Activated CD4-positive, alpha-beta T cell treated with anti-CD3 and anti-CD28 coated beads, Interleukin-2, amount 50 U/mL, for 16 hours (primary cell): ENCODE measurements around the gene UVSSA.
"Not testable (repeated sequence)": the region's sequence is repeated elsewhere in the genome, so short reads cannot be mapped to it uniquely, and the experiment has no call there.

Source experiments
- DNase-seq: peaks from one replicate; pipeline ENCODE4 v3.0.0-alpha.2; 2020

Gene UVSSA

DNA sequence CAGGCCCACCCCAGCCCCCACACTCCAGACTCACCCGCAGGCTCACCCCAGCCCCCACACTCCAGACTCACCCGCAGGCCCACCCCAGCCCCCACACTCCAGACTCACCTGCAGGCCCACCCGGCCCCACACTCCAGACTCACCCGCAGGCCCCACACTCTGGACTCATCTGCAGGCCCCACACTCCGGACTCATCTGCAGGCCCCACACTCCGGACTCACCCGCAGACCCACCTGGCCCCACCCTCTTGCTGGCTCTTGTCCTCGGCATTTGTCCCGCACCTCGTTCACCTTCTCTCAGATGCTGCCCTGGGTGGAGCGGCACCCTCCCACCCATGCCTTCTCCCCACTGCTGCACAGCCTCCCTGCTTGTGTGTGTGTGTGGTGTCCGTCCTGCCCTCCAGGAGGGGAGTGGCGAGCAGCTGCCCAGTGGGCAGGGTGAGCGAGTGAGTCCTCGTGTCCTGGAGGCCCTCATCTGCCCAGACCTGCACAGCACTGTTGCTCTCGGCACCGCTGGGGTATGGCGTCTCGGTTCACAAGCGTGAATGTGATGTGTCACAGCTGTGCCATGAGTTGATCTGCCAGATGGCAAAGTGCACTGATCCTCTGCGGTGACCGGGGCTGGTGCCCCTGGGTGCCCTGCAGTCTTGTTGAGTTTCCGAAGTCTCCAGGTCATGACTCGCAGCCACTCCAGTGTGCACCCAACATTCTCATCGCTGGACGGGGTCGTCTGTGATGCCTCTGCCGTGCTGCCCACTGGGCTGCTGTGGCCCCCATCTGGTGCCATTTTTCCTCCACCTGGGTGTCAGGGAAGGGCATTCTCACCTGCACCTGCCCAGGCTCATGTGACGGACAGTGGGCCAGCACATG, 29.6 kb upstream of the UVSSA start:
- no peak for DNase-seq

DNA sequence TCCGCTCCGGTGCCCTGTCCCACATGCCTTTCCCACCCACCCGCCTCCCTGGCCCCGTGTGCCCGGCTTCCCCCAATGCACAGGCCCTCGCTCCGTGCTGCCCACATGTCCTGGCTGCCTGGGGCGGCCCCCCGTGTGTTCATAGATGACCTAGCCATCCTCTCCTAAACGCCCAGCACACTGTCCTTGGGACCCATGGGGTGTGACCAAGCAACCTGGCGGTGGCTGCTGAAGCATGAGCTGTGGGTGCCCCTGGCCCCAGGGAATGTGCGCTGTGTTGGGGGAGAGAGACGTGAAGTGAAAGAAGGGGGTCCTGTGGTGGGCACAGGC, 29.0 kb upstream of the UVSSA start:
- no peak for DNase-seq

DNA sequence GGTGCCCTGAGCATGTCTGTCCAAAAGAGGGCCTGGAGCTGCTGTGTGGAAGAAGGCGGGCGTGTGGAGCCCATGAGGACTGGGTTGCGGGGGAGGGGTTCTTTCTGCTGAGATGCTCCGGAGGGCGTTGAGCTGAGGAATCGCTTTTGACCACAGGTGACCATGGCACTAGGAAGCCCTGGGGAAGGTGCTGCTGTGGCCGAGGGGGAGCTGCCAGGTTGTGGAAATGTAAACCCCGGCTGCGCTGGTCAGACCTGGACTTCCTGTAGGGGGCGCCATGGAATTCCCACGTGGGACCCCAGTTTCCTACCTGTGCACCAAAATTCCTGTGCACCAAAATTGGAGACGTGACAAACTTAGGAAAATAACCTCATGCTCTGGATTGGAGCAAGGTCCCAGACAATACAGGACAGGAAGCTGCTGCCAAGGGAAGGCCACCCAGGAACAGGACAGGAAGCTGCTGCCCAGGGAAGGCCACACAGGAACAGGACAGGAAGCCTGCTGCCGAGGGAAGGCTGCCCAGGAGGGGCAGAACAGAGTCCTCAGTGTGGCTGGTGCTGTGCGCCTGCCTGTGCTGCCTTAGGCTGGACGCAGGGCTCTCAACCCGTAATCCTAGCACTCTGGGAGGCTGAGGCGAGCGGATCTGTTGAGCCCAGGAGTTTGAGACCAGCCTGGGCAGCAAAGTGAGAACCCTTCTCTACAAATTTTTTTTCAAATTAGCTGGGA, 28.4 kb upstream of the UVSSA start:
- no peak for DNase-seq

DNA sequence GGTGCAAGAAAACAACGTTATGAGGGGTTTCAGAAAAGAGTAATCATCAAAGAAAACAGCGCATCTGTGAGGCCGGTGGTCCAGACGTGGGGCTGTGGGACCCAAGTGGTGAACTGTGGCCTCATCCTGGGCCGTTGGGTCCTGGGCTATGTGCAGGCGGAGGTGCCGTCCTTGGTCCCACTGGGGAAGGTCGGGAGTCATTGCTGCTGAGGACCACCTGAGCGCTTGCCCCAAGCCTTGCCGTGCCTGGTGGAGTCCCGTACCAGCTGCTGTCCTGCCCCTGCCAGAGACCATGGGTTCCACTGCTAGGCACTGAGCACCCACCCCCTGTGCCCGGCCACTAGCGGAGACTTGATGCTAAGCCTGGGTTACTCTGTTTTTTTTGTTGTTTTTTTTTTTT, 25.5 kb upstream of the UVSSA start:
- no peak for DNase-seq

DNA sequence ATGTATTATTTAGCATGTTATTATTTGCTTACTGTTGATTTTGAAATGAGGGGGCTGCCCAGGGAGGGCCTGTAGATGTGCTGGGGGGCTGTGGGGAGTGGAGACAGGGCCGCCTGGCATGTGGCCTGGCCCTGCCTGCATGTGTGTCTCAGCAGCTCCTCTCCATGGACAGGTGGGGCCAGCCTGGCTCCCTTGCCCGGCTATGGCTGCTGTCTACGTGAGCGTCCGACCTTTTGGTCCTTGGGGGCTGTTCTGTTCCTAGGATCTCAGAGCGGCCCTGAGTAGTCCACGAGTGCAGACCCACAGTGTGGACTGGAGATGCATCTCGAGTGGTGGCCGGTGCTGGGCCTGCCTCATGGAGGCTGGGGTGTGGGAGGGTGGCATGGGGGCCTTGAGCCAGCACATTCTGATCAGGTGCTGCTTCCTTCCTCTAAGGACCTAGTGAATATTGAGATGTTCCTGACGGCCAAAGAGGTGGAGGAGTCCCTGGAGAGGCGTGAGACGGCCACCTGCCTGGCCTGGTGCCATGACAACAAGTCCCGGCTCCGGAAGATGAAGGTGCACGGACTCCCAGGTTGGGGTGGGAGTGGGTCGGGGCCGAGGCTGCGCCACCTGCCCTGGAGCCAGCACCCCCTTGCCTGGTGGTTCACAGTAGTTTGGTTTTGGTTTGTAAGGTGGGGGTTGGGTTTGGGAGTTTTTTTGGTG, 24.9 kb upstream of the UVSSA start:
- no peak for DNase-seq

DNA sequence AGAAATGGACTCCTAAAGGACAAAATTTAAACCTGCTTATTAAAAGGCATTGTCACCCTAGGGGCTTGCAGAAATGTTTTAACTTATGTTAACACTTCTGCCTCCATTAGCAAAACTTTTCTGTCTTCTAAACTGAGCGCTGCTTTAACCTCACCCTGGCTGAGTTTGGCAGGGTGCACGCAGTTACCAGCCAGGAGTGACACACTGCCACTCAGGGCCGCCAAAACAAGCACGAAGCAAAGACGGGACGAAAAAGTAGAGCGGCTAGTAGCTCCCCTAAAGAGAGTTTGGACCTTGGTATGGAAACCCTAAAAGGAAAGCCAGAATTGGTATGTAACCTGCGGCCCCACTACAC, 23.8 kb upstream of the UVSSA start:
- DNase-seq, result no peak

DNA sequence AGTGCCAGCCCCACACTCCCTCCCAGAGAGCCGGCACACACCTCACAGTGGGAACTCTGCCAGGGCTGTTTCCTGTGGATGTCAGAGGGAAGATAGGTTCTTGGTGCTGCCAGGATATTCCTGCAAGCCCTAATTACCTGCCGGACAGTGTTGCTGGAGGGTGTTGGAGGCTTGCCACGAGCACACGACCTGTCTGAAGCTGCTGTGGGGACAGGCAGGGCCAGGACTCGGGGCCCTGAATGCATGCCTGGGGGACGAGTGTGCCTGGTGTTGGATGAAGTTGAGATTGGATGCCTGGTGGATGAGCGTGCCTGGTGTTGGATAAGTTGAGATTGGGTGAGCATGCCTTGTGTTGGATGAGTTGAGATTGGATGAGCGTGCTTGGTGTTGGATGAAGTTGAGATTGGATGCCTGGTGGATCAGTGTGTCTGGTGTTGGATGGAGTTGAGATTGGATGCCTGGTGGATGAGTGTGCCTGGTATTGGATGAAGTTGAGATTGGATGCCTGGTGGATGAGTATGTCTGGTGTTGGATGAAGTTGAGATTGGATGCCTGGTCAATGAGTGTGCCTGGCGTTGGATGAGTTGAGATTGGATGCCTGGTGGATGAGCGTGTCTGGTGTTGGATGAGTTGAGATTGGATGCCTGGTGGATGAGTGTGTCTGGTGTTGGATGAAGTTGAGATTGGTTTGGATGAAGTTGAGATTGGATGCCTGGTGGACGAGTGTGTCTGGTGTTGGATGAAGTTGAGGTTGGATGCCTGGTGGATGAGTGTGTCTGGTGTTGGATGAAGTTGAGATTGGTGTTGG, 23.2 kb upstream of the UVSSA start:
- no peak for DNase-seq

DNA sequence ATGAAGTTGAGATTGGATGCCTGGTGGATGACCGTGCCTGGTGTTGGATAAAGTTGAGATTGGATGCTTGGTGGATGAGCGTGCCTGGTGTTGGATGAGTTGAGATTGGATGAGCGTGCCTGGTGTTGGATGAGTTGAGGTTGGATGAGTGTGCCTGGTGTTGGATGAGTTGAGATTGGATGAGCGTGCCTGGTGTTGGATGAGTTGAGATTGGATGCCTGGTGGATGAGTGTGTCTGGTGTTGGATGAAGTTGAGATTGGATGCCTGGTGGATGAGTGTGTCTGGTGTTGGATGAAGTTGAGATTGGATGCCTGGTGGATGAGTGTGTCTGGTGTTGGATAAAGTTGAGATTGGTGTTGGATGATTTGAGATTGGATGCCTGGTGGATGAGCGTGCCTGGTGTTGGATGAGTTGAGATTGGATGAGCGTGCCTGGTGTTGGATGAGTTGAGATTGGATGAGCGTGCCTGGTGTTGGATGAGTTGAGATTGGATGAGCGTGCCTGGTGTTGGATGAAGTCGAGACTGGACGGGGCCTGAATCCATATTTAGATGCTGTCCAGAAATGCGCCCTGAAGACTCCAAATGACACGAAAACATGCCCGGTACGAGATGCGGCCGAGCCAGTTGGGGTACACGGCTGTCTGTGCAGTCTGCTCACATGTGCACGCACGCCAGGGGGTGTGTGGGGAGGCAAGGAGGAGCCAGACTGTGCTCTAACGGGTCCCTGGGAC, 22.4 kb upstream of the UVSSA start:
- DNase-seq, result not testable (repeated sequence)

DNA sequence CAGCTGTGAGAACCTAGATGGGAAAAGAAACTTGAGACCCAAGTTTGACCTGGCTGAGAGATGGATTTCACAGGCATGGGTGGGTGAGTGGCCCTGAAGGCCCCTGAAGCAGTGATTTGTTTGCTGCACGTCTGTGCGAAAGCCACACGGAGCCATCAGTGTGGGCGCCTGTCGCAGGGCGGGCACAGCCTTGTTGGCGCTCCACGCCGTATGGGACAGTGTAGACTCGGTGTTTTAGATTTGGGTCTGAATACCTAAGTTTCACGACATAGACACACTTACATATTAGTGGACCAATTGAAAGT, 21.9 kb upstream of the UVSSA start:
- DNase-seq, result no peak

DNA sequence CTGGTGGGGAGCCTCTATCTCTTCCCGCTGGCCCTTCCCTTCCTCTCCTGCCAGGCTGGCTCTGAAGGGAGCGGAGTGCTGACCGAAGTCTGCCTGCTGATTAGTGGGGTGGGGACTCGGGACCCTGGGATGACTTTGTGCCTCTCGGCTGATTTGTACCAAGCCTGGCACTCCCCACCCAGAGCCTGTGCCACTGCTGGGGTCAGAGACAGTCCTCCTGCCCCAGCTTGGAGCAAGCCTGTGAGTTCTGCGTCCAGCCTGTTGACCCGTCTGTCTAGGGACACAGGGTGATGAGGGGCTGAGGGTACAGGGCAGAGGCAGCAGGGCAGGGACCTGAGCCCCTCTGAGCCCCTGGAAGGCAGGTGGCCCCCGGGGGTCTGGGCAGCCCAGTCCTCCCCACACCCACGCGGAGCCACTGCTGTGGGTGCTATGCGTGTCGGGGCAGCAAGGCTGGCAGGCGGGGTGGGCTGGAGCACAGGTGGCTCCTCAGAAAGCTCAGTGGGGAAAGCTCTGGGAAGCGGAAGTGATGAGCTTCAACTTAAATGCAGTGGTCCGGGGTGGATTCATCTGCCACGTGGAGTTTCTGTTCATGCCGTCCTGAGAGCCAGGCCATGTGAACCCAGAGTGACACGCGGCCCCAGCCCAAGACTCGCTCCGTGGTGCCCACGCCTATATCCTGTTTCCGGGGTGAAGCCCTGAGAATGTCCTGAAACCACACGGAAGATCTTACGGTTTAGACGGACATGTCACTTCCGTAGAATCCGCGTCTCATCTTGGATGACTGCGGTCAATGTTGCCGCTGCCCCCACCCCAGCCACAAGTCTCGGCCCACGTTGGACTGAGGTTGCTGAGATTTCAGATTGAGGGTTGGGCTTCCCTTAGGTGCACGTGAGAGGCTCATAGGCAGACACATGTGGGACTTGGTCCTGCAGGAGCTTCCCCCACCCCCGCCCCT, 21.1 kb upstream of the UVSSA start:
- DNase-seq, result no peak

DNA sequence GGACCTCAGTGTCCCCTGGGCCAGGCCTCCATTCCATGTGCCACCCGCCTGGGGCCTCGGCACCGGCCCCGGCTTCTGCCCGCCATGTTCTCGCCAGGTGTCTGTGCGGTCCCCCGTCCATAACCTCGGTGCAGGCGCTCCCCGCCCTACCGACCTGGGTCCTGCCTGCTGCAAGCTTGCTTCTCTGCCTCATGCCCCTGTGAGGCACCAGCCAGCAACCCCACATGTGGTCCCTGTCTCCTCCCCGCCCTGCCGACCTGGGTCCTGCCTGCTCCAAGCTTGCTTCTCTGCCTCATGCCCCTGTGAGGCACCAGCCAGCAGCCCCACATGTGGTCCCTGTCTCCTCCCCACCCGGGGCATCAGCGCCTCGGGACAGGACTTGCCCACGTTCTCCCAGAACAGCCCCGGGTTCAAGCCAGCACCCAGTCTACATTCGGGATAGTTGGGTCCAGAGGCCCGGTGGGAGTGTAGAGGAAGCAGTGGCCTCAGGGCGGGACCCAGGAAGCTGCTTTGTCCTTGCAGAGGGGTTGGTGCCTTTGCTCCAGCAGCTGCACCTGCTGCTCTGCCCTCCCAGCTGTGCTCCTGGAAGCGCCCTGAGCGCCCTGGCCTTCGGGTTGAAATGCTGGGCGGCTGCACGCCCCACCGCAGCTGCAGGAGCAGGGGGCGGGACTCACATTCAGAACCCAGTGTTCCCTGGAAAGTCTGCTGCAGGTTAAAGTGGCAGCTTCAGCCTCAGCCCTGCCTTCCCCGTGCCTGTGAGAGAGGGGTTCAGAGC, 20.1 kb upstream of the UVSSA start:
- no peak for DNase-seq

DNA sequence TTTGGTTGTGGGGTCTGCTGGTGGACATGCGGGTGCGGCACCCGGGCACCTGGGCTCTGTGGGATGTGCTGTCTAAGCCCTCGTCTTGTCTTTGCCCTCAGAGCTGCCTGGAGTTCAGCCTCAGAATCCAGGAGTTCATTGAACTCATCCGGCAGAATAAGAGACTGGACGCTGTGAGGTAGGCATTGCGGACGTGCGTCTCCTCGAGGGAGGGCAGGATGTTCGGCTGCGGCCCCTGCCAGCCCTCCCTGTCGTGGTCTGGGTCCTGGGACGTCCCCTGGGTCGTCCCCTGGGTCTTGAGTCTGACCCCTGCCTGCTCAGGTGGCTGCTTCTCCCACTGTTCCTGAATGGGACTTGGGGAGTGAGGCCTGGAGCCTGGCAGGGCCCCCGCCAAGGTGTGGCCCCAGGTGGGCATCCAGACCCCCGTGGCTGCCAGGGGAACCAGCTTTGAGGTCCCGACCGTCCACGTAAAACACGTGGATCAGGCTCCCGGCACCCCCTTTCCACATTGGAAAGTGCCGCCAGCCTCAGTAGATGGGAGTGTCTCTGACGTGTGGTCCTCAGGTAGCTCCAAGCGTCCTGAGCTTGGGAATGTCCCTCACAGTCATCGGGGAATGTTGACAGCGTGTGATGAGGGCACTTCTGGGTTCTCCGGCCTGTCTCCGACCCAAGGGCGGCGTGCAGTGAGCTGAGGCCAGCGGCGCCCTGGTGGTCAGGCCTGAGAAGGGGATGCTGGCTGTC, 19.3 kb upstream of the UVSSA start:
- DNase-seq, result no peak

DNA sequence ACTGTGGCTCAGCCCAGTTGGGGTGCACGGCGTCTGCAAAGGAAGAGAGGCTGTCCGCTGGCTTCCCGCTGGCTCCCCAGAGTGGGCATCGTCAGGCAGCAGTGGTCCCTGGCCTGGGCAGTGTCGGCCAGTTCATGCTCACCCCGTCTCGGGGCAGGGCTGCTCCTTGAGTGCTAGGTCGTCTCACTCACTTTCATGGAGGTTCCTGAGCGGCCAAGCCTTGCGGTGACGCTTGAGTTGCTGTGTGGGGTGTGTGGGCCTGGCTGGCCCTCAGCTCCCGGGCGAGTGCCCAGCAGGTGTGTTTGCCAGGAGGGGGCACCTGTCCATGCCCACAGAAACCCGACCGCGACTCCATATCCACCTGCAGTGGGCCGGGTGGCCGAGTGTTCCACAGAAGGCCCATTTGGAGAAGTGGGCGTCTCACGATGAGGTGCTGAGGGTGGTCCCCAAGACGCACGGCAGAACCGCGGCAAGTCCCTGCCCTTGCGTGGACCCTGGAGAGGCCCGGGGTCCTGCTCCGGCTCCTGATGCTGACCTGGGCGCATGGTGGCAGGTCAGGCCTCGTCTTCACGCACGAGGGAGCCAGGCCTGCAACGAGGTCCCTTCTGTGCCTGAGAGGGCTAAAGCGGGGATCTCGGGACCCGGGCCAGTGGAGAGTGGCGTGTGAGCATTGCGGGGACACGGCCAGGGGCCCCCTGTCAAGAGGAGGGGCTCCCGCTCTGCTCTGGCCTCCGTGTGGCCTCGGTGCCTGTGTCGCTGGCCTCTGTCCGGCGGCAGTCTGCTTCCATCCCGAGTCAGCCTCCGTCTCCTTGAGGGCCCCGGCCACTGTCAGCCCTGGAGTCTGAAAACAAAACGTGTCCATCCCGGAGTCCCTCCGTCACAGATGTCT, 18.5 kb upstream of the UVSSA start:
- DNase-seq, result no peak

DNA sequence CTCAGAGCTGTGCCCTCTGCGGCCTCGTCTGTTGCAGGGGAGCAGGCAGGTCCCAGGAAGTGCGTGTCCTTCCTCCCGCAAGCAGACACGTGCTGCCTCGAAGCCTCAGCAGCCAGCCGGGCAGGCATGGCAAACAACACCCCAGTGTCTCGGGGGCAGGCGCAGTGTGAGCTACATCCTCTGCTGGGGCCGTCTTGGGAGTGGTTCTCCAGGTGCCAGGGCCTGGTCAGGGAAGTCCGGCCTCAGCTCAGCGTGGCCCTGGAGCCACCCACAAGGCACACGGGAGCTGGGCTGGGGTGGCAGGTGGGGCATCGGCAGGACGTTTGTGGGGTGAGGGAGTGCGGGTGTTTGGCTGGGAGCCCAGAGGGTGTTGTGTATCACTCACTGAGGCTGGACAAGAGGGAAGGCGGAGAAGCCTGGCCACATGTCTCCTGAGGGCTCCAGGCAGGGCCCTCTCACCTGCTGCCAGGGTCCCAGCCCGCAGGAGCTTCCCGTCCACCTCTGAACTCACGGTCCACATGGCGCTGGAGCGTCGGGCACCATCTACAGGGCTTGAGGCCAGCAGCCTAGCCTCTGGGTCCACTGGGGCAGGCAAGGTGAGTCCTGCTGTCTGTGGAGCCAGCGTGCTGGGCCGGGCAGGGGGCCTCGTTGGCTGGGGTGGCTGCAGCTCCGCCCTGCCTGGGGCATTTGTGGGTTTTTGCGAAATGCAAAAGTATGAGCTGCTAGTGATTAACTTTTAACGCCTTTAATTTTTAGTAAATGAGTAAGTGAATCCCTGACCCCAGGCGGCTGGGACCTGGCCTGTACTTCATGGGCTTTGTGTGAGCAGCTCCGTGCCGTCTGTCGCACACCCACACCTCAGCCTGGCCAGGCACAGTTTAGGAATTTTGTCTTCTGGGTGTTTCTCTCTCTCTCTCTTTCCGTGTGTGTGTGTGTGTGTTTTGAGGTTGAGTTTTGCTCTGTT, 17.3 kb upstream of the UVSSA start:
- DNase-seq, result no peak

DNA sequence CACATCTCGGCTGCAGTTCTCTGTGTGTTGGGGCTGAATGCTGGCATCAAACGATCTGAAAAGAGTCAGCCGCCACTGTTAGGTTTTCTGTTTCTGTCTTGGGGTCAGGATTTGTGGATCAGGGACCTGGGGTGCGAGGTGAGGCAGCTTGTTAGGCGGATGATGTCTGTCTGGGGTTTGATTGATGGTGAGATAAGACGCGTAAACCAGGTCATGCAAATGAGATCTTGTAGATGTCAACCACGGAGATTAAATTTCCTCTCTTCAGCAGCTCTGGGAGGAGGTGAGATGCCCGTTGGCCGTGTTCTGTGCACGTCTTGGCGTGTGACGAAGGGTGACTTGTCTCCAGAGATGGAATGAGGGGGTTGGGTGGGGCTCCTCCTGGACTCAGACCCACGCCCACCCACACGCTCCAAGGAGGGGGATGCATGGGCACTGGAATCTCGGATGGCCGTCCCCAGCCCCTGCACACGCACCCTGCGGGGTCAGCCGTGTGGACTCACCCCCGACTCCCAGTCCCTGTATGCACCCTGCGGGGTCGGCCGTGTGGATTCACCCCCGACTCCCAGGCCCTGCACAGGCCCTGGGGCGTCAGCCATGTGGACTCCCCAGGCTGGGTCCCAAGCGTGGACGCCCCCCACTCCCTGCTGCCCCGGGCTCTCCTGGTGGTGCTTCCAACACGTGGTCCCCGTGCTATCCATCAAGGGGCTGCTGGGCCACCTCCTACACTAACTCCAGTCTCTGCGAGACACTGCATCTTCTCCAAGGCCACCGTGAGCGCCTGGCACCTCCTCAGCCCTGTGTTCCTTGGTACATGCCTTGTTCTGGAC, 16.0 kb upstream of the UVSSA start:
- peak; percentile 61 for DNase-seq

DNA sequence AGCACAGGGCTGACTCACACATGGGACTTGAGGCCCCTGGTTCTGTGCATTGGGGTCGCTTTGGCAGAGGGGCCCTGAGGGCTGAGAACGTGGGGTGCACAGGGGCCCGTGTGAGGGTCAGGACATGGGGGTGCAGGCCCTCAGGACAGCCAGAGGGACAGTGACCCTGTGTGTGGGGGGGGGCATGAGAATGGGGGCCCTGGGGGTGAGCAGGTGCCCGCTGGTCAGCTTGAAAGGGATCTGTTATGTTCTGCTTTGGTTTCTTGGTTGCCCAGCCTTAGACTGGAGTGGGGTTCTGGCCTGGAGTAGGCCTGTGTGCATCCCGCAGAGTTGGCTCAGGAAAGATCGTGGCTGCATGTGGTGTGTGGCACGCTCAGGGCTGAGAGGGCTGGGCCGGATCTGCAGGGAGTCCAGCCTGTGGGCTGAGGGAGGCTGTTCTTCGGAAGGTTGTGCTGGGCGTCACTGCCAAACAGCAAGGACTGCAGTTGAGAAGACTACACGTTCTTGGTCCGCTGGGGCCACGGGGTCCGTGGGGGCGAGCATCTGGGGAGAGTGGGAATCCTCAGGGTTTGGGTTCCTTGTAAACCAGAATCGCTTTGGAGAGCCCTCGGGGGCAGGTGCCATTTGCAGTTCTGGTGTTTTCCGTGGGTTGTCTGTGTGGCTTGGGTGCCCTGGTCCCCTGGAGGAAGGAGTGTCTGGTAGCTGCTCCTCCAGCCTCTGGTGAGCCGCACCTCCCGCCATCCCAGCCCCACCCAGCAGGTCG, 15.2 kb upstream of the UVSSA start:
- DNase-seq, result no peak
